Omental fat pad (tissue), 4 donors: ENCODE measurements around the gene SLC2A9. TPM values are rescaled to one million over a fixed set of nuclear protein-coding genes. Genes with fewer than 3 reads are reported as not detected.
"Not testable (repeated sequence)": the region's sequence is repeated elsewhere in the genome, so short reads cannot be mapped to it uniquely, and the experiment has no call there.

Experiments used
- ATAC-seq: fragments of 150-250 bp; one replicate; pipeline ENCODE4 v1.9.1; 2016; ENCODE audit warnings: mild to moderate bottlenecking, moderate library complexity; ENCODE audit not compliant: low FRiP score
- DNase-seq: peaks from one replicate; pipeline ENCODE4 v3.0.0-alpha.2; 2019; ENCODE audit warnings: low spot score
- total RNA-seq, 4 donors: library from RNA; depleted of rRNA; stranded (reverse); fragments of >200 nt; gene quantifications; one replicate each; pipeline ENCODE4 v1.1.0, GENCODE V29; 2016
- TF ChIP-seq, protein P1 (sequence below), 3 donors: fragments of 450-650 bp; IDR thresholded peaks; one replicate each; pipeline ENCODE4 v1.5.1; 2016 to 2017; ENCODE audit warnings: antibody characterized with exemption in 3 of 3, mild to moderate bottlenecking in 3 of 3, moderate library complexity in 2 of 3

Gene SLC2A9
- total RNA-seq, 4 donors from 2014 or later = 4.7 to 8.5 (median 7.3) TPM

DNA sequence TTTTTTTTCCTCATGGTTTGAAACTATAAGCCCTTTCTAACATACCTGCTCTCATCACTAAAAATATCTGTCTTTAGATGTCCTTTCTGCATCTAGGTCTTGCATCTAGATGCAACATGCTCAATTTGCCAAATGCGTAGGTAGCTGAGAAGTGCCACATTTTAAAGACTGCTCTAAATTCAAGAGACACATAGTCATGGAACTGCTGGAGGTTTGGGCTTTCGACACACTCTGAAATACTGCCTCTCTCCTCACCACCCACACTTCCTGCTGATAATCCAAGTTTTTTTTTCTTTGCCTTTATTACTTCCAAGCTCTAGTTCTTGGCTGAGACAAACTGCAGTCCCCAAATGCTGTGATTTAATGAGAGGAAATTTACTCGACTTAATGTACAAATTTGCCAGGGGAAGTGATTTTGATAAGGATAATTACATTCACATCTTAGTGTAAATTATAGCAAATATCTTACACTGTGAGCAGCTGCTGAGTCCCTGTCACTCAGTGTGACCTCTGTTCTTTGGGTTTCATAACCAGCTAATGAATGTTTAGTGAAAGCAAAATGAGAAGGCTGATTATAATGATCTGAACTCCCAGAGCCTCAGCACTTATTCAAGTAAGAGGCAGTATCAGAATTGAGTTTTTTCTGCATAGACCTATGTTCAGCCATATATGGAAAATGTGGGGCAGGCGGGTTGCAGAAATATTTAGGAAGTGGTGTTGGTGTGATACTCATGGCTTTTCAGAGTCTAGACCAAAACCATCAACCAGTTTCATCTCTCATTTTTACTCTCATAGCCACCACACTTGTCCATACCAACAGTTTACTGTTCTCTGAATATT lies 208.6 kb downstream of the SLC2A9 start:
- DNase-seq (no peak), ATAC-seq (no peak)
- TF ChIP-seq, protein P1, sequence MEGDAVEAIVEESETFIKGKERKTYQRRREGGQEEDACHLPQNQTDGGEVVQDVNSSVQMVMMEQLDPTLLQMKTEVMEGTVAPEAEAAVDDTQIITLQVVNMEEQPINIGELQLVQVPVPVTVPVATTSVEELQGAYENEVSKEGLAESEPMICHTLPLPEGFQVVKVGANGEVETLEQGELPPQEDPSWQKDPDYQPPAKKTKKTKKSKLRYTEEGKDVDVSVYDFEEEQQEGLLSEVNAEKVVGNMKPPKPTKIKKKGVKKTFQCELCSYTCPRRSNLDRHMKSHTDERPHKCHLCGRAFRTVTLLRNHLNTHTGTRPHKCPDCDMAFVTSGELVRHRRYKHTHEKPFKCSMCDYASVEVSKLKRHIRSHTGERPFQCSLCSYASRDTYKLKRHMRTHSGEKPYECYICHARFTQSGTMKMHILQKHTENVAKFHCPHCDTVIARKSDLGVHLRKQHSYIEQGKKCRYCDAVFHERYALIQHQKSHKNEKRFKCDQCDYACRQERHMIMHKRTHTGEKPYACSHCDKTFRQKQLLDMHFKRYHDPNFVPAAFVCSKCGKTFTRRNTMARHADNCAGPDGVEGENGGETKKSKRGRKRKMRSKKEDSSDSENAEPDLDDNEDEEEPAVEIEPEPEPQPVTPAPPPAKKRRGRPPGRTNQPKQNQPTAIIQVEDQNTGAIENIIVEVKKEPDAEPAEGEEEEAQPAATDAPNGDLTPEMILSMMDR (IDR thresholded peaks at IDR 0.05) = no peak

DNA sequence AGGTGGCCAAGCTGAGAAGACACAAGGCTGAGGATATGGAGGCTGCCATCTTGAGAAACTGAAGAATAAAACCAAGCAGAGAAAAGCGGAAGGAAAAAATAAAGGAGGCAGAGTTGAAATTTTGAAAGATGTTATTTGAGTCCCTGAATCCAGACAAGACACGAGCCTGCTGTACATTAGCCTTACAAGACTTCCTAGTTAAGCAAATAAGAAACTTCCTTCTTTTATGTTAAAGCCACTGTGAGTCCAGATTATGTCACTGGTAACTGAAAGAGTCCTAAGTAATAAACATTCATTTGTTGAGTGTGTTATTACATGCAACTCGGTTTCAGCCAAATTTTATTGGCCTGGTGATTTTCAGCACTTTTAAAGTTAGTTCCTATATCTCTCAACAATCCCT lies 209.5 kb downstream of the SLC2A9 start:
- DNase-seq (no peak), ATAC-seq (no peak)
- TF ChIP-seq, protein P1 (IDR thresholded peaks at IDR 0.05) = no peak

DNA sequence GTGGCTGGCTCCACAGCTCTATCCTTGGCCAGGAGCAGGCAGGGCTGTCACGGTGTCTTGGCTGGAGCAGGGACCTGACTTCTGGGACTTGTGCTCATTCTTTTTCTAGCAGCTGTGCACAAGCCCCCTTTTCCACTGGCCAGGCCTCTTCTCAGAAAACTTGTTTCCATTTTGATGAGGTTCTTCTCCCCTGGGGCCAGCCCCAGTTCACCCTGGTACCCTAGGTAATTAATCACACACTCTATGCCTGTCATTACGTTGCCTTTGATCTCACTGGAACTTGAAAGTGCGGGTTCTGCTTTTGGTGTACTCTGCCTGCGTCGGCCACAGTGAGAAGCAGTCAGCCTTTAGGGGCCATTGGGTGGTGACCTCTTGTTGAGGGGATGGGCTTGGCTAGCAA lies 213.2 kb downstream of the SLC2A9 start:
- ATAC-seq (no peak), DNase-seq (no peak)
- TF ChIP-seq, protein P1 (IDR thresholded peaks at IDR 0.05) = no peak

DNA sequence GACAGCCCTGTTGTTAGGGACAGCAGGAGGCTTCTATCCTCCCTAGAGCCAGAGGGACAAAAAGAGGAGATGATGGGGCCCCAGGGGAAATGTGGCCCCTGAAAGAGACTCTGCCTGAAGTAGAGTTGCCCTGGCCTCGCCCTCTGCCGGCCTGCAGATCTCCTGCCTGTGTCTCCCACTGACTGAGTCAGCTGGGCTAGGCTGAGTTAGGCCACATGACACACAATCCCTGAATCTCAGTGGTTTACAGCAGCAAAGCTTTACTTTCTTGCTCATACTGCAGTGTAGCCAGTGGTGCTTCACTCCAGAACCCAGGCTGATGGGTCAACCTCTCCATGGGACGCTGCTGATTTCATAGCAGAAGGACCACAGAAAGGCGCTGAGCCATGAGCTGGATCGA lies 216.4 kb downstream of the SLC2A9 start:
- ATAC-seq (no peak), DNase-seq (no peak)
- TF ChIP-seq, protein P1 (IDR thresholded peaks at IDR 0.05) = no peak

DNA sequence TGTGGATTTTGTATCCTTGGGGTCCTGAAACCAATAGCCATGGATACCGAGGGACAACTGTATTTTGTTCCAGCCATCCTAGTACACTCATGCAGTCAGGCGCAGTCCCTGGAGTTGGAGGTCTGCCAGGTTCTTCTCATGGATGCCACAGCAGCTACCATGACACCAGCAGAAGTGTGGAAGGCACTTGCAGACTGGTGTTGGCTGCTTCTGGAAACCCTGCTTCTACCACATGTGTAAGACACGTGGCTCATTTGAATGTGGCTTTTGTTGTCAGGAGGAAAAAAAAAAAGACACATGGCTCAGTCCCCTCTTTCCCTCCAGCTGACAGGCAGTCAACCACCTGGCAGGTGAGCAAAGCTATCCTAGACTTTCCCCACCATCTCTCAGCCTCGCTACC lies 220.4 kb downstream of the SLC2A9 start:
- DNase-seq (no peak), ATAC-seq (no peak)
- TF ChIP-seq, protein P1 (IDR thresholded peaks at IDR 0.05) = no peak

DNA sequence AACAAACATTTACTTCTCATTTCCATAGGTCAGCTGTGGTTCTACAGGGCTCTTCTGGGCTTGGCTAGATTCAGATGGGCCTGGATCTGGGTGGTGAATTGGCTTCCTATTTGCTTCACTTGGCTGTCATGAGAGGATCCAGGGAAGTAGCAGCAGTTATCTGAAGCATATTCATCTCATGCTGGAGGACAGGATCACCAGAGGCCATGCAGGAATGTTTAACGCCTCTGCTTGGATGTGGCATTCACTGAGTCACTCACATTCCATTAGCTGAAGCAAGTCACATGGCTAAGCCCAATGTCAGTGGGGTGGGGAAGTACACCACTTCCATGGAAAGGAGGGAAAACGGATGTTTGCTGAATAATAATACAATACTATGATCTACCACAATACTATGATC lies 224.7 kb downstream of the SLC2A9 start:
- ATAC-seq, DNase-seq: not testable (repeated sequence)

DNA sequence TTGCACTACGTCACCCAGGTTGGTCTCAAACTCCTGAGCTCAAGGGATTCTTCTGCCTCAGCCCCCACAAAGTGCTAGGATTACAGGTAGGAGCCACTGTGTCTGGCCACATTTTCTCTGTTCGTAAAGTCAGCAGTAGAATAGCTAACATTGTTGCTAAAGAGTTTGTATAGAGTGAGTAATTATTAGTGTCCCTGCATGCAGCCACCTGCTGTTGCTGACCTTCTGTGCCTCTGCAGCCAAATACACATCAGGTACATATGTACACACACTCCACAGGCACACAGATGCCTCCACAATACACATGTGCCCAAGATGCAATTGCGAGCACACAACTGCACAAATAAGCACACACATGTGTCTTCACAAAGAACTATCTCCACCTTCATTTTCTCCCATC lies 228.9 kb downstream of the SLC2A9 start:
- ATAC-seq = no peak
- TF ChIP-seq, protein P1 (IDR thresholded peaks at IDR 0.05) = no peak
- DNase-seq = no peak

DNA sequence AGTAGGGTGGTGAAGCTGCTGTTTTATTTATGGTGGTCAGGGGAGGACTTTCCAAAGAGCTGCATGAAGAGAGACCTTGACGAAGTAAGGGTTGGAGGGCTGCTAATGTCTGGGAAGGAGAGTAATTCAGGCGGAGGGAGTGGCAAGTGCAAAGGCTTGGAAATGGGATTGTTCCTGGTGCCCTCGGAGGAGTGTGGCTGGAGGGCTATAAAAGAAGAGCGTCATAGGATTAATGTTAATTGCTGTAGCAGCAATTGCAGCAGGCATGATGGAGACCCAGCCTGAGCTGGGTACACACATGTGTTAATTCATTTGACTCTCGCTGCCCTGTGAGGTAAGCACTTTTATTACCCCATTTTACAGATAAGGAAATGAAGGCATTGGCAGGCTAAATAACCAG lies 235.4 kb downstream of the SLC2A9 start:
- ATAC-seq = not testable (repeated sequence)

More for the DNA sequence above, 235.4 kb downstream of the SLC2A9 start:
- not testable (repeated sequence) for DNase-seq
